Stimulated activated naive CD8-positive, alpha-beta T cell treated with anti-CD3 and anti-CD28 coated beads, Interleukin-15, amount 100 ng/mL, for 72 hours (primary cell): ENCODE data around the gene SNRNP70.
"Not testable (repeated sequence)": the region's sequence is repeated elsewhere in the genome, so short reads cannot be mapped to it uniquely, and the experiment has no call there.

Experiments used
- ATAC-seq: fragments of 150-1000 bp; cut with Tn5 transposase; 2 replicates; pipeline ENCODE4 v1.10.0; 2021; ENCODE audit warnings: mild to moderate bottlenecking, moderate library complexity
- DNase-seq, 2 donors: peaks; one replicate each; pipeline ENCODE4 v3.0.0; 2021 to 2022
- H3K27ac Mint-ChIP-seq, 2 donors: one replicate each; pipeline ENCODE4 v1.8.0; 2022; ENCODE audit warnings: mild to moderate bottlenecking in 2 of 2, mixed read lengths in 2 of 2, moderate library complexity in 2 of 2
- H3K27me3 Mint-ChIP-seq: one replicate; pipeline ENCODE4 v1.8.0; 2022; ENCODE audit warnings: mixed read lengths
- H3K4me1 Mint-ChIP-seq: one replicate; pipeline ENCODE4 v1.8.0; 2022; ENCODE audit warnings: mild to moderate bottlenecking, mixed read lengths
- H3K4me3 Mint-ChIP-seq, 2 donors: one replicate each; pipeline ENCODE4 v1.8.0; 2022; ENCODE audit warnings: mild to moderate bottlenecking in 2 of 2, mixed read lengths in 2 of 2, moderate library complexity in 1 of 2
- H3K9me3 Mint-ChIP-seq, 2 donors: one replicate each; pipeline ENCODE4 v1.8.0; 2022; ENCODE audit warnings: mixed read lengths in 2 of 2

Gene SNRNP70

DNA sequence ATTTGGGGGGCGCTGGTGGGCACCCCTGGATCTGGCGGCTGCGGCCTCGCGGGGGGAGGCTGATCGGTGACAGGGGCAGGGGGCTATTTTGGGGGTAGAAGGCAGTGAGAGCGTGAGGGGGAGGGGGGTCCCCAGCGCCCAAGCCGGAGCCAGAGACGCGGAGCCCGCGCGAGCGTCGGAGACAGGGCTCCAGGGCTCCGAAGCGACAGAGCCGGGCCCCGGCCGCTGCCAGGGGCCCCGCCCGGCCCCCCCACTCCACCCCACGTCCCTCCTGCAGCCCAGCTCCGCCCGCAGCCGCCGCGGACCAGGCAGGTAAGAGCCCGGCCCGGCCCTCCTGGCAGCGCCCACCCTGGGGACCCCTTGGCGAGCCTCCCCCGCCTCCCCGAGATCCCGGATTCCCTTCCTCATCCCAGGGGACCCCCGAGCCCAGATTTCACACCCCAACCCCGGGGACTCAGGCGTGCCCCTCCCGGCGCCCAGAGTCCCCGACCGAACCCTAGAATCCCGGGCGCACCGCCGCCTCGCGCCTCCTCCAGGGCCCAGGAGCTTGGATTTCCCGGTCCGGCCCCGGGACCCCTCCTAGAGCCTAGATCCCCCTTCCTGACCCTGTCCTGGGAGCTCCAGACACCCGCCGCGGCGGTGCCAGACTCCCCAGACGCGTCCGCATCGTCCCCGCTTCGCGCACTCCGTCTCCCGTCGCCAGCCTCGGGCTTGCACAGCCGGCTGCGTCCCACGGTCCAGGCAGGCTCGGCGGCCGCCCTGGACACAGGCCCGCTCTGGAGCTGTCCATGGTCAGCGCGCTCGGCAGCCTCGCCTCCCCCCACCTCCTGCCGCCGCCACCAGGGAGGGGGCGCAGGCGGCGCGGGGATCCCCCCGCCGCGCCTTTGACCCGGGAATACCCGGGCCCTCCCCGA, 34.4 kb downstream of the SNRNP70 start, which contains the start of gene PPFIA3:
PPFIA3 (plus strand) TSS at position 134 of the 914 bp plus-strand sequence. CDS start 8,330 bp downstream, outside the sequence.
- Mint-ChIP-seq H3K4me3 (peak within 1 kb of the TSS; percentile 85 to 96), H3K27ac (peak within 1 kb of the TSS; percentile 87 to 97), H3K4me1 (peaks cover 48% of the 10 kb centered on the region), H3K27me3 (peaks cover 18% of the 10 kb centered on the region), H3K9me3 (no peaks in the 10 kb centered on the region)
- peak; percentile 22 to 37 for DNase-seq
- ATAC-seq: no peak

DNA sequence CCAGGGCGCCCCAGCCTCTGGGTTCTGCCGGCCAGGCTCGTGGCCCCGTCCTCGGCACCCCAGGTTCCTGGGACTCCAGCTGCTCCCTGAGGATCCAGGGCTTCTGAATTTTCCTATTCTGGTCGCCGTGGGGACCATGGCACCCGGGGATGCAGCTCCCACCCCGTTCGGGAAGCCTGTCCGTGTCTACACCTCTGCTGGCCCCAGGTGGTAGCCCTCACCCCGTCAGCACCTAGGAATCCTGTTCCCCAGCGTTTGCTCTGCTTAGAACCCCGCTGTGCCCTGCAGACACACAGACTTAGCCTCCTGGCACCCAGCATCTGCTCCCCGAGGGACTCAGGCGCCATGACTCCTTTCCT, 35.1 kb downstream of the SNRNP70 start:
- H3K27me3 Mint-ChIP-seq: peaks cover 18% of the 10 kb centered on the region
- ATAC-seq (no peak), DNase-seq (no peak)
- H3K9me3 Mint-ChIP-seq: no peaks in the 10 kb centered on the region
- peaks cover 43% of the 10 kb centered on the region for H3K4me1 Mint-ChIP-seq
- H3K27ac Mint-ChIP-seq: peak overlapping the region in 1 of 2 donors; percentile 45
- peak overlapping the region; percentile 49 to 96 for H3K4me3 Mint-ChIP-seq

DNA sequence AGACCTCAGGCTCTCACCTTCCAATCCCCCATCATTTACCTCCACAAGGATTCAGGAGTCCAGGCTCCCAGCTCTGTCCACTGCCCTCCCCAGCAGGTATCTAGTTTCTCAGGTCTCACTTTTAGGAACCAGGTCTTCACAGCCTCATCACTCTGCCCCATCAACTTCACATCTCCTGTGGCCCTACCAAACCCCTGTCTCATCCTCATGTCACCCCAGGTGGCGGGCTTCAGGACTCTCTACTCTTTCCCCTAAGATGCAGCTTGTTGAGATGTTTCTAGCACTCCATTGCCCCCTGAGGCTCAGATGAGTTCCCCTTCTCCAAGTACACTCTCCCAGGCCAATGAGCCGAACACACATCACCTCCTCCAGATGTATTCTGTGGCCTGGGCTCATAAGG, 35.6 kb downstream of the SNRNP70 start:
- DNase-seq (no peak), ATAC-seq (no peak)
- H3K9me3 Mint-ChIP-seq: no peaks in the 10 kb centered on the region
- H3K4me3 Mint-ChIP-seq: peak overlapping the region; percentile 49 to 96
- H3K27ac Mint-ChIP-seq: no peak overlapping the region
- H3K4me1 Mint-ChIP-seq: peaks cover 38% of the 10 kb centered on the region
- H3K27me3 Mint-ChIP-seq: peaks cover 18% of the 10 kb centered on the region

DNA sequence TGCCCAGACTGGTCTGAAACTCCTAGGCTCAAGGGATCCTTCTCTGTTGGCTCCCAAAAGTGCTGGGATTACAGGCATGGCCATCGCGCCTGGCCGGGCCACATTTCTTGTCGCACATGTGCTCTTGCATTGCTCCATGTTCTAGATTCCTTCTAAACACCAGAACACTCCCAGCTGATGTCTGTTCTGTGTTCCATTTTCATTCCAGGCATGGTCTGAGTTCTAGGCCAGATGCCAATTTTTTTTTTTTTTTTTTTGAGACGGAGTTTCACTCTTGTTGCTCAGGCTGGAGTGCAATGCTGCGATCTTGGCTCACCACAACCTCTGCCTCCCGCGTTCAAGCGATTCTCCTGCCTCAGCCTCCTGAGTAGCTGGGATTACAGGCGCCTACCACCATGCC, 36.6 kb downstream of the SNRNP70 start:
- Mint-ChIP-seq H3K4me1 (peaks cover 32% of the 10 kb centered on the region), H3K27me3 (peaks cover 18% of the 10 kb centered on the region)
- not testable (repeated sequence) for H3K4me3 Mint-ChIP-seq, H3K9me3 Mint-ChIP-seq, DNase-seq, H3K27ac Mint-ChIP-seq, ATAC-seq

DNA sequence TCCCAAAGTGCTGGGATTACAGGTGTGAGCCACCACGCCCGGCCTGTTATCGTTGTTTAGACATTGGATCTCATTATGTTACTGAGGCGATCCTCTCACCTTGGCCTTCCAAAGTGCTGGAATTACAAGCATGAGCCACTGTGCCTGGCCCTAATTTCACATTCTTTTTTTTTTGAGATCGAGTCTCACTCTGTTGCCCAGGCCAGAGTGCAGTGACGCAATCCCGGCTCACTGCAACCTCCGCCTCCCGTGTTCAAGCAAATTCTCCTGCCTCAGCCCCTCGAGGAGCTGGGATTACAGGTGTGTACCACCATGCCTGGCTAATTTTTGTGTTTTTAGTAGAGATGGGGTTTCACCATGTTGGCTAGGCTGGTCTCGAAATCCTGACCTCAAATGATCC, 38.0 kb downstream of the SNRNP70 start:
- DNase-seq, H3K9me3 Mint-ChIP-seq, H3K4me3 Mint-ChIP-seq, ATAC-seq, H3K27ac Mint-ChIP-seq: not testable (repeated sequence)
- peaks cover 26% of the 10 kb centered on the region for H3K4me1 Mint-ChIP-seq
- peaks cover 18% of the 10 kb centered on the region for H3K27me3 Mint-ChIP-seq

DNA sequence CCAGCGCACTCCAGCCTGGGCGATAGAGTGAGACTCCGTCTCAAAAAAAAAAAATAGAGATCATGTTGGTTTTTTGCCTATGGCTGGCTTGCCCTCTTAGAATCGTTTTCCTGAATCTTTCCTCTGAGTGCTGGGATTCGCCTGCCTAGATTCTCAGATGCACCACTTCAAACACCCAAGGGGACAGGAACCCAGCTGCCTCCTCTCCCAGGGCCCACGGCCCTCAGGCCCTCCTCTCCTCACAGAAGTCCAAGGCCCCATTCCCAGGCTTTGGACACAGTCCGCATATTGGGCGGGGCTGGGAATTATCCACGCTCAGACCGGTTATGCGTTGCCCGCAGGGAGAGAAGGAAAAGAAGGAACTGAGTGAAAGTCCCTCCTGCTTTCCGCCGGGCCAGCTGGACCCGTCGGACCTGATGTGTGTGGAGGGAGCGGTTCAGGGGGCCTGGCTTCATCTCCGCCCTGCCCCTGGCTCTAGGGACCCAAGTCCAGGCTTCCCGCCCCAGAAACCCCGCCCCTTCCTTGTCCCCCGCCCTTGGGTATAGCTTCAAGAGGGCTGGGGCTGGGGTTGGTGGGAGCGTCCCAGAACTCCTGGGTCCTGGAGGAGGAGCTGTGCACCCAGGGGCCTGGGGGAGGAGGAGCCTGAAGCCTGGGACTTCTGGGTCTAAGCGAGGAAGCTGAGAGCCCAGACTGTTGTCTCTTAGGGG, 39.9 kb downstream of the SNRNP70 start:
- Mint-ChIP-seq H3K27me3 (peaks cover 12% of the 10 kb centered on the region), H3K9me3 (no peaks in the 10 kb centered on the region), H3K4me3 (no peak overlapping the region), H3K4me1 (peaks cover 32% of the 10 kb centered on the region), H3K27ac (no peak overlapping the region)
- DNase-seq: no peak
- ATAC-seq: no peak

DNA sequence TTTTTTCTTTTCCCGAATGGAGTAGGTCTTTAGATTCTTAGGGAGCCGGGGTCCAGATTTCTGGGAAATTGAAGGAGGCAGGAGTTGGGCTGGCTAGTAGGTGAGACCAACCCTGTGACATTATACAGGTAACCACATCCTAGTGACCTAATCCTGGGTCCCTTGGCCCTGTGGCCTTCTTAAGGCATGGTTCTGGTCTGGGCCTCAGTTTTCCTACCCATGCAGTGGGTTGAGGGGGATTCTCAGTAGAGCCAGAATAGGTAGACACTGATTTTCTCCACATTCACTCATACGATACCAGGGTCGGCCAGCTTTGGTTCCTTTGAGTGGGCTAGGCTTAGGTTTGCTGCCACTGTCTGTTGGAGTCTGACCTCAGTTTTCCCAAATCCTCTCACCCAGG, 41.3 kb downstream of the SNRNP70 start:
- H3K27me3 Mint-ChIP-seq: no peaks in the 10 kb centered on the region
- DNase-seq (no peak), ATAC-seq (no peak)
- no peaks in the 10 kb centered on the region for H3K9me3 Mint-ChIP-seq
- H3K4me3 Mint-ChIP-seq: no peak overlapping the region
- H3K27ac Mint-ChIP-seq: no peak overlapping the region
- peaks cover 23% of the 10 kb centered on the region for H3K4me1 Mint-ChIP-seq

DNA sequence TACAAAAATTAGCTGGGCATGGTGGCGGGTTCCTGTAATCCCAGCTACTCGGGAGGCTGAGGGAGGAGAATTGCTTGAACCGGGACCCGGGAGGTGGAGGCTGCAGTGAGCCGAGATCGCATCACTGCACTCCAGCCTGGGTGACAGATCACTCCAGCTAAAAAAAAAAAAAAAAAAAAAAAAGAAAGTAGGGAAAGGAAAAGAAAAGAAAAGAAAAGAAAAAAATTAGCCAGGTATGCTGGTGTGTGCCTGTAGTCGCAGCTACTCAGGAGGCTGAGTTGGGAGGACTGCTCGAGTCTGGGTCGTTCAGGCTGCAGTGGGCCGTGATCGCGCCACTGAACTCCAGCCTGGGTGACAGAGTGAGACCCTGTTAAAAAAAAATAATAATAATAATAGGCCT, 42.0 kb downstream of the SNRNP70 start:
- not testable (repeated sequence) for H3K27ac Mint-ChIP-seq, H3K9me3 Mint-ChIP-seq, H3K27me3 Mint-ChIP-seq, ATAC-seq, DNase-seq
- Mint-ChIP-seq H3K4me3 (peak overlapping the region; percentile 44 to 57), H3K4me1 (peaks cover 23% of the 10 kb centered on the region)

DNA sequence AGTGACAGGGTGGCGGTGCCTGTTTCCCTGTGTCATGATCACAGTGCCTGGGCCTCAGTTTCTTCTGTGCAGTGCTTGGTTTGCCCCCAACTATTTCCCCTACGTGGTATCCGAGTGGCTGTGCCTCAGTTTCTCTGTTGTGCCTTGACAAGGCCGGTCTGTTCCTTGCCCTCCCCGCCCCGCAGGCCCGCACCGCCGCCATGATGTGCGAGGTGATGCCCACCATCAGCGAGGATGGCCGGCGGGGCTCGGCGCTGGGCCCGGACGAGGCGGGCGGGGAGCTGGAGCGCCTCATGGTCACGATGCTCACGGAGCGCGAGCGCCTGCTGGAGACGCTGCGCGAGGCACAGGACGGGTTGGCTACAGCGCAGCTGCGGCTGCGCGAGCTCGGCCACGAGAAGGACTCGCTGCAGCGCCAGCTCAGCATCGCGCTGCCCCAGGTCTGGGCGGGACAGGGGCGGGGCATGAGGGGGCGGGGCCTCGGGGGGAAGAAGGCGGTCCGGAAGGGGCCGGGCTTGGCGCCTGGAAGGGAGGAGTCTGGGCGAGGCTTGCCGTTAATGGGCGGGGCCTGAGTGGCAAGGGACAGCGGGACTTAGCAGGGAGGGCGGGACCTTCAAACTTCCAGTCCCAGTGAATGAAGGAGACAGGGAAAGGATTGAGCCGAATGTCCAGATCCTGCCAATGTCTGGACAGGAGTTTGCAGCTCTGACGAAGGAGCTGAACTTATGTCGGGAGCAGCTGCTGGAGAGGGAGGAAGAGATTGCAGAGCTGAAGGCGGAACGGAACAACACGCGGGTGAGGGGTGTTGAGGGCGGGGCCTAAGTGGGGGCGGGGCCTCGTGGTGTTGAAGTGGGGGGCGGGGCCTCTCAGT, 42.7 kb downstream of the SNRNP70 start:
- H3K4me3 Mint-ChIP-seq: peak overlapping the region; percentile 86 to 89
- H3K27me3 Mint-ChIP-seq: no peaks in the 10 kb centered on the region
- peak; percentile 97 for DNase-seq
- peak overlapping the region; percentile 77 to 94 for H3K27ac Mint-ChIP-seq
- H3K9me3 Mint-ChIP-seq: no peaks in the 10 kb centered on the region
- peak; percentile 96 for ATAC-seq
- H3K4me1 Mint-ChIP-seq: peaks cover 27% of the 10 kb centered on the region

DNA sequence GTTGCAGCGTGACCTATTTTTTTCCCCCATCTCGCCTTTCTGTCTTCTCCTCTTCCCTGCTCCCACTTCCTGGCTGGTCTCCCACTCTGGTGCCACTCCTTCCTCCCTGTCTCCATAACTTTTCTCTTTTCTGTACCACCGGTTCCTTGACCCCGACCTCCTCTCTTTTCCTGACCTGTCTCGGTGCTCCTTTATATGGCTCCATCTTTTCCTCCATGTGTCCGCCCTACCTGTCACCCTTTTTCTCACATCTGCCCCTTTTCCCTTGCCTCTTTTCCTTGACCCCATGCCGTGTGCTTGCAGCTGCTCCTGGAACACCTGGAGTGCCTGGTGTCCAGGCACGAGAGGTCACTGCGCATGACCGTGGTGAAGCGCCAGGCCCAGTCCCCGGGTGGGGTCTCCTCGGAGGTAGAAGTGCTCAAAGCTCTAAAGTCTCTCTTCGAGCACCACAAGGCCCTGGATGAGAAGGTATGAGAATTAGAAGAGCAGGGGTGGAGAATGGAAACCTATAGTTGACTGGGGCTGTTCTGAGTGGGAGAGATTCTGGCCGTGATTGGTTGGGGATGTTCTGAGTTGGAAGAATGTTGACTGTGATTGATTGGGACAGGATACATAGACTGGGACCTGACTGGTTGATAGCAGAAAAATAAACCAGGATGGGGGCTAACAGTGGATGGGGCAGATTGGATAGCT, 43.4 kb downstream of the SNRNP70 start:
- DNase-seq (no peak), ATAC-seq (no peak)
- peak overlapping the region; percentile 86 to 89 for H3K4me3 Mint-ChIP-seq
- peaks cover 35% of the 10 kb centered on the region for H3K4me1 Mint-ChIP-seq
- H3K9me3 Mint-ChIP-seq: no peaks in the 10 kb centered on the region
- H3K27ac Mint-ChIP-seq: peak overlapping the region in 1 of 2 donors; percentile 0
- H3K27me3 Mint-ChIP-seq: peaks cover 4% of the 10 kb centered on the region

DNA sequence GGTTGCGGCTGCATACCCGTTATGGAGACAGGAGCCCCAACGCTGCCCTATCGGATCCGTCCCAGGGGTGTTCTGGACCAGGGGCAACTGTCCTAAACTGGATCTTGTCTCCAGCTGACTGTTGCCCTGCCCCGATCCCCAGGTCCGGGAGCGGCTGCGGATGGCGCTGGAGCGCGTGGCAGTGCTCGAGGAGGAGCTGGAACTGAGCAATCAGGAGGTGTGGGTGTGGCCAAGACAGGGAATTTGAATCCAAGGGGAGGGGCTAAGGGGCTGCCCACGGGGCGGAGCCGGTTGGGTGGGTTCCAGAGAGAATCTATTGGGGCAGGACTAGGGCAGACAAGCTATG, 44.0 kb downstream of the SNRNP70 start:
- peaks cover 10% of the 10 kb centered on the region for H3K27me3 Mint-ChIP-seq
- peaks cover 40% of the 10 kb centered on the region for H3K4me1 Mint-ChIP-seq
- H3K4me3 Mint-ChIP-seq: peak overlapping the region in 1 of 2 donors; percentile 86
- H3K27ac Mint-ChIP-seq: no peak overlapping the region
- no peaks in the 10 kb centered on the region for H3K9me3 Mint-ChIP-seq
- ATAC-seq: no peak
- no peak for DNase-seq

DNA sequence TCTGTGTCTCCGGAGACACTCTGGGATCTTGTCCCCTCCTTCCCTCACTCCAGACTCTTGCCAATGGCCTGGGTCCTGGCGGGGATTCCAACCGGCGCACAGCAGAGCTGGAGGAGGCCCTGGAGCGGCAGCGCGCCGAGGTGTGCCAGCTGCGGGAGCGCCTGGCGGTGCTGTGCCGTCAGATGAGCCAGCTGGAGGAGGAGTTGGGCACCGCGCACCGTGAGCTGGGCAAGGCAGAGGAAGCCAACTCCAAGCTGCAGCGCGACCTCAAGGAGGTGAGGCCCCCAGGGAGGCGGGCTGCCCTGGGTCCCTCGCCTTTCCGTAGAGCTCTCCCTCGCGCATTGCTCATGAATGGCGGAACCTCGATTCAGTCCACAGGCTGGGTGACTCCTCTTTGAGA, 45.1 kb downstream of the SNRNP70 start:
- ATAC-seq (no peak), DNase-seq (no peak)
- no peaks in the 10 kb centered on the region for H3K9me3 Mint-ChIP-seq
- H3K27me3 Mint-ChIP-seq: peaks cover 17% of the 10 kb centered on the region
- H3K4me3 Mint-ChIP-seq: no peak overlapping the region
- no peak overlapping the region for H3K27ac Mint-ChIP-seq
- H3K4me1 Mint-ChIP-seq: peaks cover 50% of the 10 kb centered on the region

DNA sequence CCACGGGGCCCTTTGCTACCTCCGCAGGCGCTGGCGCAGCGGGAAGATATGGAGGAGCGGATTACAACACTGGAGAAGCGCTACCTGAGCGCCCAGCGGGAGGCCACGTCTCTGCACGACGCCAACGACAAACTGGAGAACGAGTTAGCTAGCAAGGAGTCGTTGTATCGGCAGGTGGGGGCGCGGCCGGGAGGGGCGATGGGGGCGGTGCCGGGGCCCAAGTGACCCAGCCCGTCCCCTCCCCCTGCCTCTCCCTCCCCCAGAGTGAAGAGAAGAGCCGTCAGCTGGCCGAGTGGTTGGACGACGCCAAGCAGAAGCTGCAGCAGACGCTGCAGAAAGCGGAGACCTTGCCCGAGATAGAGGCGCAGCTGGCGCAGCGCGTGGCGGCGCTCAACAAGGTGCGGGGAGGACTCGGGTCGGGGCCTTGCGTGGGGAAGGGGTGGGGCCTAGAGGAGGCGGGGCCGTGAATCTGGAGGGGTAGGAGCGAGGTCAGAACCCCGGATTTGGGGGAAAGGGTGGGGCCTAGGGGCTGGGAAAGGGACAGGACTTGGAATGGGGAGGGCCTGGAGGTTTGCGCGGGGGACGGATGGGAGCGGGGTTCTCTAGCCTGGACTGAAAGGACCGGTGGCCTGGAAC, 47.8 kb downstream of the SNRNP70 start:
- Mint-ChIP-seq H3K27me3 (peaks cover 17% of the 10 kb centered on the region), H3K4me1 (peaks cover 50% of the 10 kb centered on the region)
- DNase-seq: no peak

DNA sequence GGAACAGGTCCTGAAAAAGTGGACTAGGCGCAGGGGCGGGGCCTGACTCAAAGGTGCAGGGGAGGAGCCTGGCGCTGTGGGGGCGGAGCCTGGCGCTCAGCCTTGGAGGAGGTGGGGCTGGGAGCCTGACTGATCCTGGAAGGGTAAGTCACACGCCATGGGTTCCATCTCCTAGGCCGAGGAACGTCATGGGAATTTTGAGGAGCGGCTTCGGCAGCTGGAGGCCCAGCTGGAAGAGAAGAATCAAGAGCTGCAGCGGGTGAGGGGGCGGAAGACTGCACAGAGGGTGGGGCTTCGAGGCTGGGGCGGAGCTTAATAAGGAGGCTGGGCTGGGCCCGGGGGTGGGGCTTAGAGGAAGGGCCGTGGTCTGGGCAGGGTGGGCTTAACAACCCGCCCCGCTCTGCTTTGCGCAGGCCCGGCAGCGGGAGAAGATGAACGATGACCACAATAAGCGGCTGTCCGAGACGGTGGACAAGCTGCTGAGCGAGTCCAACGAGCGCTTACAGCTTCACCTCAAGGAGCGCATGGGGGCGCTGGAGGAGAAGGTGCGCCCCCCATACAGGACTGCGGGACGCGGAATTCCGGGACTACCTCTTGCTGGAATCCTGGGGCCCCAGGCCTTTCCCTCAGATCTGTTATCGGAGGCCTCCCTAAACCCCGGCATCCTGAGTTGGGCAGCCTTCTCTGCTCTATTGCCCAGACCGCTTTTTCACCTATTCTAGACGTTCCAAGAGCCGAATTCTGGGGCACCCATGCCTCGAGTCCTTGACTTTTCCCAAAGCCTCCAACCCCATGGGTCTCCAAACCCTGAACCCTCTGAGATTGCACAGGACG, 48.6 kb downstream of the SNRNP70 start:
- DNase-seq (peak; percentile 53 to 55), ATAC-seq (peak; percentile 70)
- H3K9me3 Mint-ChIP-seq: no peaks in the 10 kb centered on the region
- H3K27me3 Mint-ChIP-seq: peaks cover 17% of the 10 kb centered on the region
- H3K27ac Mint-ChIP-seq: peak overlapping the region in 1 of 2 donors; percentile 70
- H3K4me1 Mint-ChIP-seq: peaks cover 43% of the 10 kb centered on the region
- H3K4me3 Mint-ChIP-seq: peak overlapping the region; percentile 51 to 83

More for the DNA sequence above, 47.8 kb downstream of the SNRNP70 start:
- H3K27ac Mint-ChIP-seq: no peak overlapping the region
- H3K4me3 Mint-ChIP-seq: peak overlapping the region; percentile 51 to 83
- no peaks in the 10 kb centered on the region for H3K9me3 Mint-ChIP-seq
- peak; percentile 27 for ATAC-seq
